Measurements from ENCODE around the gene CEP76.
"Not testable (repeated sequence)": the region's sequence is repeated elsewhere in the genome, so short reads cannot be mapped to it uniquely, and the experiment has no call there.

CEP76 gene

GRCh38 chr18:12703096-12703567, 609 bp upstream of the CEP76 start:
- DNase-seq (ENCODE audit: low read depth in 2 of 2): no peak

- DNase-seq (ENCODE audit: low read depth in 2 of 2): no peak
Measured at GRCh38 chr18:12701161-12701560, 1.4 kb downstream of the CEP76 start.

- DNase-seq (ENCODE audit: low read depth in 2 of 2): no peak
Measured at GRCh38 chr18:12699747-12700146, 2.8 kb downstream of the CEP76 start.

- no peak for DNase-seq (ENCODE audit: low read depth in 2 of 2)
Measured at GRCh38 chr18:12694032-12694431, 8.5 kb downstream of the CEP76 start.

- no peak for DNase-seq (ENCODE audit: low read depth in 2 of 2)
Measured at GRCh38 chr18:12692206-12692605, 10.3 kb downstream of the CEP76 start.

GRCh38 chr18:12689256-12689850, 13.2 kb downstream of the CEP76 start:
- DNase-seq (ENCODE audit: low read depth in 2 of 2): no peak

- DNase-seq (ENCODE audit: low read depth in 2 of 2): no peak
Measured at GRCh38 chr18:12686100-12686499, 16.4 kb downstream of the CEP76 start.

GRCh38 chr18:12679183-12679786, 23.2 kb downstream of the CEP76 start:
- DNase-seq (ENCODE audit: low read depth in 2 of 2): no peak

- DNase-seq (ENCODE audit: low read depth in 2 of 2): no peak
Measured at GRCh38 chr18:12668041-12668440, 34.5 kb downstream of the CEP76 start.

- DNase-seq (ENCODE audit: low read depth in 2 of 2): no peak
Measured at GRCh38 chr18:12659904-12660605, 42.5 kb downstream of the CEP76 start.

GRCh38 chr18:12658426-12659138, 43.9 kb downstream of the CEP76 start:
- DNase-seq (ENCODE audit: low read depth in 2 of 2): no peak

GRCh38 chr18:12657684-12658425, 44.7 kb downstream of the CEP76 start, which contains the start of gene SPIRE1:
Gene SPIRE1 (minus strand): TSS chr18:12658107. CDS start chr18:12657866, 241 bp downstream.
- no peak for DNase-seq (ENCODE audit: low read depth in 2 of 2)

GRCh38 chr18:12656938-12657683, 45.4 kb downstream of the CEP76 start:
- DNase-seq (ENCODE audit: low read depth in 2 of 2): peak in 1 of 2 experiments; percentile 11

GRCh38 chr18:12656605-12656937, 46.0 kb downstream of the CEP76 start:
- no peak for DNase-seq (ENCODE audit: low read depth in 2 of 2)

GRCh38 chr18:12654971-12655370, 47.6 kb downstream of the CEP76 start:
- no peak for DNase-seq (ENCODE audit: low read depth in 2 of 2)

GRCh38 chr18:12652861-12653401, 49.6 kb downstream of the CEP76 start:
- DNase-seq (ENCODE audit: low read depth in 2 of 2): no peak

GRCh38 chr18:12651651-12652050, 50.9 kb downstream of the CEP76 start:
- no peak for DNase-seq (ENCODE audit: low read depth in 2 of 2)

GRCh38 chr18:12647773-12648172, 54.8 kb downstream of the CEP76 start:
- no peak for DNase-seq (ENCODE audit: low read depth in 2 of 2)

- DNase-seq (ENCODE audit: low read depth in 2 of 2): no peak
Measured at GRCh38 chr18:12645751-12646203, 56.7 kb downstream of the CEP76 start.

- no peak for DNase-seq (ENCODE audit: low read depth in 2 of 2)
Measured at GRCh38 chr18:12645254-12645653, 57.3 kb downstream of the CEP76 start.

- not testable (repeated sequence) for DNase-seq (ENCODE audit: low read depth in 2 of 2)
Measured at GRCh38 chr18:12643756-12644155, 58.8 kb downstream of the CEP76 start.
